Kasumi-1 (cell line): ENCODE results near the gene INTS1.
A peak's percentile ranks its signal among the peaks of the same experiment; 100 is the strongest.

Experiments used
- DNase-seq, 2 experiments: peaks; one replicate each; lab custom pipeline; 2025; lab: John Stamatoyannopoulos, UW

The INTS1 gene

GRCh38 chr7:1541431-1542162 is 37.4 kb upstream of the INTS1 start:
- DNase-seq, result no peak

- no peak for DNase-seq
These were observed 36.6 kb upstream of the INTS1 start for GRCh38 chr7:1540776-1541271.

GRCh38 chr7:1539882-1540775 is 35.9 kb upstream of the INTS1 start:
- no peak for DNase-seq

GRCh38 chr7:1539181-1539881 is 35.1 kb upstream of the INTS1 start:
- DNase-seq, result no peak

- no peak for DNase-seq
These were observed 34.5 kb upstream of the INTS1 start for GRCh38 chr7:1538544-1539180.

GRCh38 chr7:1537535-1538412 is 33.6 kb upstream of the INTS1 start:
- DNase-seq, result no peak

- DNase-seq, result no peak
These were observed 32.8 kb upstream of the INTS1 start for GRCh38 chr7:1536743-1537534.

GRCh38 chr7:1536455-1536742 is 32.2 kb upstream of the INTS1 start:
- no peak for DNase-seq

GRCh38 chr7:1535701-1536454 is 31.7 kb upstream of the INTS1 start:
- no peak for DNase-seq

GRCh38 chr7:1535100-1535458 is 30.9 kb upstream of the INTS1 start:
- no peak for DNase-seq

GRCh38 chr7:1534330-1535099 is 30.3 kb upstream of the INTS1 start:
- DNase-seq, result no peak

- no peak for DNase-seq
These were observed 29.5 kb upstream of the INTS1 start for GRCh38 chr7:1533547-1534329.

- no peak for DNase-seq
These were observed 29.0 kb upstream of the INTS1 start for GRCh38 chr7:1533255-1533546.

- DNase-seq, result peak; percentile 45 to 62
These were observed 28.5 kb upstream of the INTS1 start for GRCh38 chr7:1532456-1533254.

- DNase-seq, result no peak
These were observed 27.8 kb upstream of the INTS1 start for GRCh38 chr7:1531979-1532455.

GRCh38 chr7:1531263-1531978 is 27.2 kb upstream of the INTS1 start:
- DNase-seq, result no peak

- no peak for DNase-seq
These were observed 26.7 kb upstream of the INTS1 start for GRCh38 chr7:1530946-1531262.
